GM21515 (cell line): ENCODE data around the gene SH2D7.

Source experiments
- ATAC-seq: cut with Tn5 transposase; IDR thresholded peaks from one replicate; pipeline ENCODE4 v1.9.1; 2021; ENCODE audit not compliant: unreplicated experiment

The SH2D7 gene

GRCh38 chr15:78060232-78060631 is 32.1 kb upstream of the SH2D7 start:
- no peak for ATAC-seq

GRCh38 chr15:78061963-78062427 is 30.4 kb upstream of the SH2D7 start:
- ATAC-seq = no peak

GRCh38 chr15:78063217-78063616 is 29.1 kb upstream of the SH2D7 start:
- ATAC-seq = no peak

DNA sequence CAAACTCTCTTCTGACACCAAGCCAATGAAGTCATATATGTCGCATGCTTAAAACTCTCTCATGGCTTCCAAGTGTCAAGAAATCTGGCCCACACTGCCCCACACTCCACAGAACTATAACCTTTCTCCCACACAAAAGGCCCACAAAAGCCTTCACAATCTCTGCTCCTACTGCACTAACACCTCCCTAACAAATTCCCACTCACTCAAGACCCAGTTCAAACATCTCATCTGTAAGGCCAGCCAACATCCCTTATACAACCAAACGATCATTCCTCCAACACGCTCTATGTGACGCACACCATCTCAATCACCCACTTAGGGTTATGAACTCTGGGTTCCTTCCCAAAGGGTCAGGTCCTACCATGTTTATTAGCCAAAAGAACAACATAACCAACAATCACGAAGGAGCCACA is 28.4 kb upstream of the SH2D7 start:
- no peak for ATAC-seq

DNA sequence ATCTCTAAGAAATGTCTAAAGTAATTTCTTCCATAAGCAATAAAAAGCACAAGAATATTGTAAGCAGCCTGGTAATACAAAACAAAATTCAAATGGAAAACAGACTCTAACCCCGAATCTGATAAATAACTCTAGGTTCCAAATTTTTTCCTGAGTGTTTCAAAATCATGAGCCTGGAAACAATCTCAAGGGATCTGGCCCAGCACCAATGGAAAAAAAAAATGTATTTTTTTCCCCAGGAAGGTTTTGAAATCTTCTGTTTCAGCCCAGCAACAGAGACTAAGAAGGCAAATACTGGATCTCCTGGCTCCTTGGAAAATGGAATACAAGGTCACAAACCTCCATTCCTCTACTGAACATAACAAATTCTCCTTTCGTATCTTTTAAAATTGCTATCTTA is 27.8 kb upstream of the SH2D7 start:
- no peak for ATAC-seq

GRCh38 chr15:78065284-78065872 is 27.0 kb upstream of the SH2D7 start:
- no peak for ATAC-seq

GRCh38 chr15:78065973-78066946 is 26.1 kb upstream of the SH2D7 start:
- ATAC-seq = peak; percentile 52

- ATAC-seq = no peak
Observed at GRCh38 chr15:78067328-78068228, 24.8 kb upstream of the SH2D7 start.

- peak; percentile 20 for ATAC-seq
Observed at GRCh38 chr15:78069052-78069414, 23.3 kb upstream of the SH2D7 start.

GRCh38 chr15:78069462-78070029 is 22.8 kb upstream of the SH2D7 start:
- ATAC-seq = no peak

DNA sequence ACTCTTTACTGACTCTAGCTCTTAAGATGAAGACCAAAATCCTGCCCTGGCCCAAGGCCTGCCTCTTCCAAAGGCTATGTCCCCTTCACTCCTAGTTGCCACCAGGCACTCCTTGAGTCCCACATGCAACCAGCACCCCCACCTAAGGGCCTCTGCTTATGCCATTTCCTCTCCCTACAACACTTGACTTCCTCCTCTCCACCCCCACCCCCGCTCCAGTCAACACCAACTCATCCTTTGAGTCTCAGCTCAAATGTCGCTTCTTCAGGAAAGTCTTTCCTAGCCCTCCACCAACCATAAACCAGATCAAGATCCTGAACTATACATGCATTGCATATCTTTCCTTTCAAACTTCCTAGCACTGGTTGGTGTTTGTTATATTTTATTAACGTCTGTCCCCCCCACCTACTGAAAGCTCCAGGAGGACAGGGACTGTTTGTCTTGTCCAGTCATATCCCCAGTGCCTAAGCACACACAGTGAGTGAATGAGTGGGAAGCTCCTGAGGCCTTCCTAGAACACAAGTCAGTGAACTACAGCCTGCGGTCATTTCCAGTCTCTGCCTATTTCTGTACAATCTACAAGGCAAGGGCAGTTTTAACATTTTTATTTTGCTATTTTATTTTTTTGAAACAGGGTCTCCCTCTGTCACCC is 22.2 kb upstream of the SH2D7 start:
- ATAC-seq = no peak

DNA sequence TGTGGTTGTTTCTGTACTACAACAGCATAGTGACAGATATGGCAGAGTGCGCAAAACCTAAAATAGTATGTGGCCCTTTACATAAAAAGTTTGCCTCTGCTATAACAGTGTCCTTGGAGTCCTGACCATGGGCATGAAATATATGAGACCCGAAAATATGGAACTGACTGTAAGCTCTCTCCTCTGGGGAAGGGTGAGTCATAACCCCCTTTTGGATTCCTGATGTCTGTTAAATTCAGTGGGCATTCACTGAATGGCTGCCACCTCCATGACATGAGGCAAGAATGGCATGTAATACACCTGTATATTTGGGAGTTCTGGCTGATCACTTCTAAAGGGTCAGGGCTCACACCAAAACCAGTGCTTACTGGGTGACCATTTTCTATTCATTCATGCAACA is 21.0 kb upstream of the SH2D7 start:
- ATAC-seq = no peak

- no peak for ATAC-seq
Observed at GRCh38 chr15:78072080-78072892, 20.1 kb upstream of the SH2D7 start.

DNA sequence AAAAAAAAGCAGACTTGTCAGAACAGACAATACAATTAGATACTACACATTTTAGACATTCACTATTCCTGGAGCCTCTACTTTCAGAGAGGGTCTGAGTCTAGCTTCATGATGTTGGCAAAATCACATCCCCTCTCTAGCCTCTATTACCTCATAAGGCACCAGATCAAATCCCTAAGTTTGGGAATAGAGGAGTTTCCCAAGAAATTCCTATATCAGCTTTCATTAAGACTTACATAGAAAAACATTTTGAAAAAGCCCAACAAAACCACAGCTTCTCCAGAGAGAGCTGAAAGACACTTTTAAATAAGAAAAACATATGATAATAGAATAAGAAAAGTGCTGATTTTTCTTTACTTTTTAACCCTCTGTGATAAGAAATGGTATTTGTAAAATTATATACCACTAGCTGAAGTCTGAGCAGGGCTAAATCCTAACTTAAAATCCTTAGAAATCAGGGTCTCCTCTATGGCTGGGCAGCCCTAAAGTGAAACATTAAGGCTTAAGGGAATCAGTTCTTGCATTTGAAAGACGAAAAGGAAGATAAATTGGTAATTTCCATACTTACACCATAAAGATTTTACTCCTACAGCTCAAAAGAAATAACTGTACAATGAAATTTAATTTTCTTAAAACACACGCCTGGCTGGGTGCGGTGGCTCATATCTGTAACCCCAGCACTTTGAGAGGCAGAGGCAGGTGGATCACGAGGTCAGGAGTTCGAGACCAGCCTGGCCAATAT is 19.1 kb upstream of the SH2D7 start:
- ATAC-seq = no peak

- ATAC-seq = no peak
Observed at GRCh38 chr15:78075490-78076230, 16.7 kb upstream of the SH2D7 start.

GRCh38 chr15:78076231-78077052 is 15.9 kb upstream of the SH2D7 start:
- no peak for ATAC-seq
